H1 (cell line): ENCODE measurements around the gene C9. TPM values are rescaled to one million over a fixed set of nuclear protein-coding genes. Genes with fewer than 3 reads are reported as not detected.

Experiments
- CTCF ChIA-PET: fragments of 300-600 bp; sonication (Branson Sonifier 250); formaldehyde crosslinking; loops from one replicate; lab custom pipeline; 2021; ENCODE audit not compliant: partially characterized antibody; lab: Charles Lee
- POLR2A ChIA-PET: fragments of 300-600 bp; sonication (Branson Sonifier 250); formaldehyde crosslinking; loops from one replicate; lab custom pipeline; 2021; ENCODE audit warnings: inconsistent platforms; ENCODE audit not compliant: partially characterized antibody; lab: Charles Lee
- DNase-seq, 2 experiments: peaks; one replicate each; pipeline versions ENCODE4 v3.0.0 to v3.0.0-alpha.2; 2010 to 2022; ENCODE audit warnings: low spot score in 2 of 2, low read depth in 1 of 2, mixed read lengths in 1 of 2
- FAIRE-seq: peaks from 2 replicates; lab custom pipeline; 2011; peaks lifted over from hg19 to GRCh38; lab: Jason Lieb, UNC
- H2AFZ ChIP-seq: 2 replicates; pipeline ENCODE4 v1.8.1; 2012; ENCODE audit warnings: low read length, inconsistent platforms
- H2AK5ac ChIP-seq: 2 replicates; pipeline ENCODE4 v1.6.1; 2013; ENCODE audit warnings: low read depth, low read length
- H2BK120ac ChIP-seq: replicated peaks from 2 replicates; pipeline ENCODE3; 2013; ENCODE audit warnings: low read depth, low read length, inconsistent platforms
- H2BK12ac ChIP-seq: 2 replicates; pipeline ENCODE4 v1.6.1; 2013; ENCODE audit warnings: low read depth, low read length
- H2BK15ac ChIP-seq: 2 replicates; pipeline ENCODE4 v1.6.1; 2013; ENCODE audit warnings: low read length
- H2BK20ac ChIP-seq: 2 replicates; pipeline ENCODE4 v1.6.1; 2013; ENCODE audit warnings: low read length
- H2BK5ac ChIP-seq: 2 replicates; pipeline ENCODE4 v1.6.1; 2013; ENCODE audit warnings: low read depth, low read length
- H3K14ac ChIP-seq: 2 replicates; pipeline ENCODE4 v1.6.1; 2013; ENCODE audit warnings: inconsistent platforms; ENCODE audit not compliant: insufficient read length
- H3K18ac ChIP-seq: 2 replicates; pipeline ENCODE4 v1.6.1; 2013; ENCODE audit warnings: low read length; ENCODE audit errors: extremely low read depth
- H3K23ac ChIP-seq: 2 replicates; pipeline ENCODE4 v1.6.1; 2013; ENCODE audit warnings: inconsistent platforms; ENCODE audit not compliant: insufficient read length
- H3K23me2 ChIP-seq: 2 replicates; pipeline ENCODE4 v1.6.1; 2013; ENCODE audit warnings: low read depth, low read length
- H3K27ac ChIP-seq: 2 replicates; pipeline ENCODE4 v1.6.1; 2011; ENCODE audit warnings: low read depth, low read length, inconsistent platforms
- H3K27me3 ChIP-seq, 4 experiments: replicated peaks in 1 of 4; 1 replicate in 1 of 4; 2 replicates in 3 of 4; pipeline versions ENCODE4 v1.6.1 to v1.8.1; 2011 to 2013; ENCODE audit warnings: low read length in 3 of 4, mild to moderate bottlenecking in 3 of 4, inconsistent platforms in 2 of 4, mixed read lengths in 2 of 4, moderate library complexity in 1 of 4; ENCODE audit not compliant: control insufficient read depth in 3 of 4, insufficient read depth in 3 of 4; ENCODE audit errors: extremely low read depth in 1 of 4
- H3K36me3 ChIP-seq, 4 experiments: 2 replicates each; pipeline versions ENCODE4 v1.6.1 to v1.8.1; 2011 to 2013; ENCODE audit warnings: mild to moderate bottlenecking in 4 of 4, low read length in 3 of 4, moderate library complexity in 2 of 4, control low read depth in 1 of 4, inconsistent platforms in 1 of 4; ENCODE audit not compliant: insufficient read depth in 4 of 4, control insufficient read depth in 2 of 4
- H3K4ac ChIP-seq: replicated peaks from 2 replicates; pipeline ENCODE3; 2013; ENCODE audit warnings: low read length, low read depth, mixed read lengths, inconsistent platforms; ENCODE audit not compliant: insufficient read length
- H3K4me1 ChIP-seq, 4 experiments: replicated peaks in 1 of 4; 1 replicate in 1 of 4; 2 replicates in 3 of 4; pipeline versions ENCODE4 v1.6.1 to v1.8.1; 2011 to 2013; ENCODE audit warnings: low read length in 3 of 4, inconsistent platforms in 2 of 4, mixed read lengths in 1 of 4; ENCODE audit not compliant: insufficient read depth in 4 of 4, control insufficient read depth in 3 of 4
- H3K4me2 ChIP-seq, 2 experiments: 2 replicates each; pipeline versions ENCODE4 v1.6.1 to v1.8.1; 2011 to 2013; ENCODE audit warnings: low read depth in 2 of 2, low read length in 2 of 2, control low read depth in 1 of 2, inconsistent platforms in 1 of 2, mild to moderate bottlenecking in 1 of 2; ENCODE audit not compliant: insufficient read depth in 1 of 2
- H3K4me3 ChIP-seq, 4 experiments: fragments of 200-600, 300-600 bp in 1 of 4; sonication (generic), shearing (Covaris generic), sonication (Bioruptor Twin) in 1 of 4; 2 replicates each; pipeline versions ENCODE4 v1.5.1 to v1.8.1; 2011 to 2016; ENCODE audit warnings: low read length in 4 of 4, low read depth in 3 of 4, control low read depth in 2 of 4, inconsistent platforms in 2 of 4, mild to moderate bottlenecking in 2 of 4, mixed read lengths in 1 of 4, moderate library complexity in 1 of 4; ENCODE audit not compliant: insufficient read depth in 2 of 4; ENCODE audit errors: extremely low read depth in 1 of 4
- H3K56ac ChIP-seq: replicated peaks from 2 replicates; pipeline ENCODE3; 2013; ENCODE audit warnings: low read depth, mild to moderate bottlenecking, mixed read lengths, low read length, inconsistent platforms; ENCODE audit not compliant: insufficient read length
- H3K79me1 ChIP-seq: 2 replicates; pipeline ENCODE4 v1.6.1; 2013; ENCODE audit warnings: low read depth, low read length, control low read depth
- H3K79me2 ChIP-seq, 2 experiments: 2 replicates each; pipeline versions ENCODE4 v1.6.1 to v1.8.1; 2012 to 2013; ENCODE audit warnings: low read length in 2 of 2, mild to moderate bottlenecking in 2 of 2, inconsistent platforms in 1 of 2; ENCODE audit not compliant: insufficient read depth in 2 of 2, control insufficient read depth in 1 of 2
- H3K9ac ChIP-seq, 4 experiments: replicated peaks in 1 of 4; 1 replicate in 1 of 4; 2 replicates in 3 of 4; pipeline versions ENCODE4 v1.6.1 to v1.8.1; 2011 to 2013; ENCODE audit warnings: low read depth in 3 of 4, low read length in 3 of 4, control low read depth in 2 of 4, mild to moderate bottlenecking in 2 of 4, moderate library complexity in 2 of 4, inconsistent platforms in 1 of 4; ENCODE audit errors: extremely low read depth in 1 of 4
- H3K9me3 ChIP-seq, 2 experiments: 2 replicates each; pipeline versions ENCODE4 v1.6.1 to v1.8.1; 2012 to 2013; ENCODE audit warnings: mild to moderate bottlenecking in 2 of 2, moderate library complexity in 2 of 2, control low read depth in 1 of 2, inconsistent platforms in 1 of 2, low read depth in 1 of 2, low read length in 1 of 2, mixed read lengths in 1 of 2; ENCODE audit not compliant: insufficient read depth in 2 of 2
- H4K20me1 ChIP-seq, 2 experiments: replicated peaks in 1 of 2; 2 replicates each; pipeline versions ENCODE3 to v1.8.1; 2011 to 2013; ENCODE audit warnings: inconsistent platforms in 2 of 2, low read length in 2 of 2, mild to moderate bottlenecking in 1 of 2; ENCODE audit not compliant: insufficient read depth in 2 of 2, control insufficient read depth in 1 of 2
- H4K5ac ChIP-seq: 2 replicates; pipeline ENCODE4 v1.6.1; 2013; ENCODE audit warnings: low read length, low read depth, mixed read lengths, inconsistent platforms; ENCODE audit not compliant: insufficient read length
- H4K8ac ChIP-seq: 2 replicates; pipeline ENCODE4 v1.8.0; 2013; ENCODE audit warnings: mild to moderate bottlenecking, moderate library complexity, low read length, inconsistent platforms; ENCODE audit not compliant: insufficient read depth; ENCODE audit errors: extremely low read depth
- H4K91ac ChIP-seq: replicated peaks from 2 replicates; pipeline ENCODE3; 2013; ENCODE audit warnings: low read length, mixed read lengths, inconsistent platforms; ENCODE audit not compliant: insufficient read length
- TCF12 ChIP-seq: IDR thresholded peaks from 2 replicates; pipeline ENCODE4 v1.6.1; 2011; ENCODE audit warnings: low read depth, mild to moderate bottlenecking, low read length
- WGBS, 2 experiments: shearing (Covaris generic) in 1 of 2; methylation state at CpG; one replicate each; pipeline versions ENCODE4 v1.1.6 to v1.1.7; 2013 to 2015; ENCODE audit warnings: low lambda C conversion rate in 2 of 2, mixed read lengths in 2 of 2, inconsistent platforms in 1 of 2, low coverage in 1 of 2, missing lambda C conversion rate in 1 of 2; ENCODE audit not compliant: insufficient replicate concordance in 2 of 2, insufficient coverage in 1 of 2, insufficient read length in 1 of 2; ENCODE audit errors: extremely low coverage in 1 of 2, missing lambda C conversion rate in 1 of 2; 5-methylcytosine and 5-hydroxymethylcytosine counted together
- polyA plus RNA-seq, 7 experiments: library from polyadenylated mRNA; depleted of rRNA in 3 of 7; stranded (reverse) in 5 of 7; unstranded in 2 of 7; fragments of >200 nt in 5 of 7; fragments of 200-250 nt in 2 of 7; gene quantifications; 1 replicate in 5 of 7; 2 replicates in 1 of 7; 4 replicates in 1 of 7; pipeline versions ENCODE4 v1.2.1 to v1.2.3, GENCODE V29; 2011 to 2013; ENCODE audit warnings: missing spikeins in 2 of 7, mixed read lengths in 2 of 7
- total RNA-seq: library from RNA; stranded (reverse); fragmentation: NEBNext Ultra II Directional; extraction: Animal tissue kit (Norgen Biotek cat#: 25700); gene quantifications from 2 replicates; pipeline ENCODE4 v1.2.1, GENCODE V29; 2021

Gene C9
- total and polyA plus RNA-seq, 2 of the 8 experiments (the other 6 are each of a cell fraction or from before 2014, with no cell fraction given) = not detected

- POLR2A ChIA-PET = no interaction called here
- 75% methylated on average over 3 of the region's 3 CpGs; no CpG with 5 or more reads in 1 of the 2 experiments for WGBS, 2 experiments
Observed at GRCh38 chr5:39381376-39381775, 17.1 kb upstream of the C9 start.

More at GRCh38 chr5:39381376-39381775, 17.1 kb upstream of the C9 start:
- Histone ChIP-seq H3K27ac (no peak overlapping the region), H2BK12ac (no peak overlapping the region), H3K14ac (no peak overlapping the region), H4K5ac (no peak overlapping the region), H4K8ac (no peak overlapping the region), H3K23ac (no peak overlapping the region), H3K4me1 (peaks cover 0 to 2% (median under 1%) of the 10 kb centered on the region in 4 experiments; a peak in 3 of 7 replicates), H3K4ac (no peak overlapping the region), H3K79me2 (no peaks in the 10 kb centered on the region), H3K23me2 (no peaks in the 10 kb centered on the region), H3K9ac (no peak overlapping the region), H2BK20ac (no peak overlapping the region), H3K56ac (no peak overlapping the region), H3K79me1 (no peaks in the 10 kb centered on the region), H2AK5ac (no peak overlapping the region), H2AFZ (no peak overlapping the region), H3K4me2 (no peak overlapping the region), H3K9me3 (no peaks in the 10 kb centered on the region), H2BK120ac (no peak overlapping the region), H2BK15ac (no peak overlapping the region), H2BK5ac (no peak overlapping the region), H3K36me3 (no peaks in the 10 kb centered on the region), H3K4me3 (no peak overlapping the region), H3K18ac (no peak overlapping the region), H3K27me3 (no peaks in the 10 kb centered on the region), H4K20me1 (no peaks in the 10 kb centered on the region), H4K91ac (no peak overlapping the region)
- DNase-seq = no peak
- no peak for TF ChIP-seq TCF12
- CTCF ChIA-PET = interaction anchor here (0.8 to 2.5 kb wide), 4 partner anchors 43 to 166 kb away, joined by 3 to 9 read pairs (median 8); partner anchors contain the start of gene DAB2
- no peak for FAIRE-seq
